Measurements from ENCODE around the gene SLC1A1. TPM values are rescaled to one million over a fixed set of nuclear protein-coding genes. Genes with fewer than 3 reads are reported as not detected.
A peak's percentile ranks its signal among the peaks of the same experiment; 100 is the strongest.

The SLC1A1 gene
- polyA plus RNA-seq, 6 donors from 2014 or later, result not detected

DNA sequence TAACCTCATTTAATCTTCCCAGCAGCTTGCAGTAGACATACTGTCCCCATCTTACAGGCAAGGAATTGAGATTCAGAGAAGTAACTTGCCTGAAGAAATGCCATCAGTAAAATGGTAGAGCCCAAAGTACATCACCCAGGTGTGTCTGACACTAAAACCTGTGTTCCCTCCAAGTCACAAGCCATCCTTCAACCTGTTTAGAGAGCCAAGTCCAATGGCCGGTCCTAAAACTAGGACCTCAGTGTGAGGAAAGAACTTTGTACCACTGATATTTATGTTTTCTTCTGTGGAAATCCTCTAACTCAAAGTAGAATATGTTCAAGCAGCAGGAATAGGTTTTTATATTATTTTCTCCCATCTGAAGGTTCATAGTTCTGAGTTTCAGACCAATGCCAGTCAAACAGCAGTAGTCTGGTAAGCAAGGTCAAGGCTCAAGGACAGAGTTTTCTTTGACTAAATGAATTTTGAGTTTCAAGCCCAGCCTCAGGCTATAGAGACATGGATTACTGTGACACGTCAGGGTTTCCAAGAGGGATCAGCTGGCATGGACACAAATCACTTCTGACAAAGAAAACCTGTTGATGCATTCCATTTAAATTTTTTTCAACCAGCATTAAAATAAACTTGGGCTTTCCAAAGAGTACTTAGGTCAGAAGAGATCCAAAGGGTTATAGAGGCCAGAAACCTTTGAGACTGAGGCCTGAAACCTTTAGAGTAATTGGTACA, 90.9 kb downstream of the SLC1A1 start:
- ATAC-seq (ENCODE audit: low read depth in 2 of 2), result no peak
- H3K36me3 Mint-ChIP-seq, result no peaks in the 10 kb centered on the region
- no peak overlapping the region for H3K27ac Mint-ChIP-seq

DNA sequence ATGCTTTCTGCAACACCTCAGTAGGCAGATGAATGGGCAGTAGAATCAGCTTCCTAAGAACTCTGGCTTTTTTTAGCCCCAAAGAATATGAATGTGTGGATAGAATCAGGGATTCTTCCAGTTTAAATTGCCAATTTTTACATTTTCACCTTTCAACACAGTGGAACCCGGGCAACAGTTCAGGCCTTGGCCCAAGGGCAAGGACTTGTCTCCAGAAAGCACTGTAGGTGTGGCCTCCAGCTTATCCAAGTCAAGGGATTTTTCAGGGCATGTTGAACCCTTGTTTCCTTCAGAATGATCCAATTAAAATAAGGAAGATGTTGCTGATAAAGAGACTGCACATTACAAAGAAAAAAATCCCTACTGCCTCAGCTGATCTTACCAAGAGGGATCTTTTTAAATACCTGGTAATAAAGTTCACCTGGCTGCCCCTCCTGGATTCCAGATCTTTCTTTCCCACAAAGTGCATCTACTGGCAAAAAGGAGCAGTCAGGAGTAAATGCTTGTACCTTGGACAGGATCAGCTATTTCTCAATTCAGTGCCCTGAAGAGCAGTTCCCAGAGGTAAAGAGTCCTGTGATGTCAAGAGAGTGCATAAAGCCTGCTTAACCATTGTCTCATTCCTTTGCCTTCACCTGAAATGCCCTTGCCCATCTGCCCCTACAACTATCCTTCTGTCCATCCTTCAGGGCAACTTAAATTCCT, 91.7 kb downstream of the SLC1A1 start:
- DNase-seq (no peak), ATAC-seq (ENCODE audit: low read depth in 2 of 2) (no peak)
- no peak overlapping the region for H3K27ac Mint-ChIP-seq
- H3K4me3 Mint-ChIP-seq, result no peak overlapping the region
- H3K4me1 Mint-ChIP-seq, result no peaks in the 10 kb centered on the region
- H3K36me3 Mint-ChIP-seq, result no peaks in the 10 kb centered on the region
- peaks cover 8 to 13% (median 12%) of the 10 kb centered on the region in 3 donors for H3K27me3 Mint-ChIP-seq
- H3K9me3 Mint-ChIP-seq, result no peaks in the 10 kb centered on the region

More for the DNA sequence above, 90.9 kb downstream of the SLC1A1 start:
- H3K4me1 Mint-ChIP-seq, result no peaks in the 10 kb centered on the region
- DNase-seq, result no peak
- H3K27me3 Mint-ChIP-seq, result peaks cover 11 to 17% (median 16%) of the 10 kb centered on the region in 3 donors
- no peaks in the 10 kb centered on the region for H3K9me3 Mint-ChIP-seq
- H3K4me3 Mint-ChIP-seq, result no peak overlapping the region

DNA sequence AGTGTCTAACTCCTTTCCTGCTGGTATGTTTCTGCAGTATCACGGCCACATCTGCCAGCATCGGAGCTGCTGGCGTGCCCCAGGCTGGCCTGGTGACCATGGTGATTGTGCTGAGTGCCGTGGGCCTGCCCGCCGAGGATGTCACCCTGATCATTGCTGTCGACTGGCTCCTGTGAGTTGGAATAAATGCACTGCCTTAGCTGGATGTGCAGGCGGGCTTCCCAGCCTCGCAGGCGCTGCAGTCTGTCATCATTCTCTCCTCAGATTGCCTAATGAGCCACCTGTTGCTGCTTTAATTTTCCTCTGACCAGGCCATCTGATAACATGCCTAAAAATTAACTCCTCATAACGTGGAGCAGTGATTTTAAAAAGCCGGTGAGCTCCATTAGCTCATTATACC, 92.7 kb downstream of the SLC1A1 start:
- Mint-ChIP-seq H3K9me3 (no peaks in the 10 kb centered on the region), H3K4me3 (no peak overlapping the region), H3K4me1 (no peaks in the 10 kb centered on the region), H3K27ac (no peak overlapping the region), H3K36me3 (no peaks in the 10 kb centered on the region), H3K27me3 (peaks cover 6 to 10% (median 8%) of the 10 kb centered on the region in 3 donors)
- no peak for ATAC-seq (ENCODE audit: low read depth in 2 of 2)
- no peak for DNase-seq

- ATAC-seq (ENCODE audit: low read depth in 2 of 2) (no peak), DNase-seq (no peak)
- Mint-ChIP-seq H3K36me3 (no peaks in the 10 kb centered on the region), H3K27me3 (peaks cover 6 to 10% (median 8%) of the 10 kb centered on the region in 3 donors), H3K9me3 (no peaks in the 10 kb centered on the region), H3K27ac (no peak overlapping the region), H3K4me1 (no peaks in the 10 kb centered on the region), H3K4me3 (no peak overlapping the region)
These were observed 94.4 kb downstream of the SLC1A1 start for GRCh38 chr9:4584636-4585035.

GRCh38 chr9:4585135-4585534, 94.9 kb downstream of the SLC1A1 start:
- H3K27ac Mint-ChIP-seq, result no peak overlapping the region
- DNase-seq, result no peak
- H3K27me3 Mint-ChIP-seq, result peaks cover 8 to 14% (median 8%) of the 10 kb centered on the region in 3 donors
- no peak overlapping the region for H3K4me3 Mint-ChIP-seq
- H3K36me3 Mint-ChIP-seq, result no peaks in the 10 kb centered on the region
- no peaks in the 10 kb centered on the region for H3K4me1 Mint-ChIP-seq
- ATAC-seq (ENCODE audit: low read depth in 2 of 2), result no peak
- H3K9me3 Mint-ChIP-seq, result no peaks in the 10 kb centered on the region

DNA sequence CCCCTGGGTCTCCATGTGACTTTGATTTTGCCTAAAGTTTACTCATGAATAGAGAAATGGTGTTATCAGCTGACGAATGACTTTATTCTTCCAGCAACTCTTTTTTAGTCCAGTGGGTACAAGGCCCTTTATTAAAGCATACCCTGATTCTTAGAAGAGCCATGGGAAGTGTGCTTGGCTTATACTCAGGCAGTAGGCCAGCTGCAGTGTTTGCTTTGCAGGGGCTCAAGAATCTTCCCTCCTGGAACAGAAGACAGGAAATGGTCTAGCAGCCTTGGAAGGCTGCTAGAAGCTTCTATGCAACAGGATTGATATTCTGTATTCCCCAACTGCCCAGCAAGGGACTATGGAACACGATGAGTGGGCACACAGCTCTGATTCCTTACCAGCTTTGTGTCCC, 98.5 kb downstream of the SLC1A1 start:
- DNase-seq (no peak), ATAC-seq (ENCODE audit: low read depth in 2 of 2) (no peak)
- no peaks in the 10 kb centered on the region for H3K9me3 Mint-ChIP-seq
- no peaks in the 10 kb centered on the region for H3K4me1 Mint-ChIP-seq
- H3K36me3 Mint-ChIP-seq, result no peaks in the 10 kb centered on the region
- H3K27me3 Mint-ChIP-seq, result peaks cover 7 to 21% (median 15%) of the 10 kb centered on the region in 3 donors
- H3K4me3 Mint-ChIP-seq, result no peak overlapping the region
- H3K27ac Mint-ChIP-seq, result no peak overlapping the region

GRCh38 chr9:4590430-4591122, 100.3 kb downstream of the SLC1A1 start:
- Mint-ChIP-seq H3K4me1 (no peaks in the 10 kb centered on the region), H3K9me3 (no peaks in the 10 kb centered on the region), H3K4me3 (no peak overlapping the region), H3K36me3 (no peaks in the 10 kb centered on the region), H3K27ac (no peak overlapping the region), H3K27me3 (peaks cover 16 to 30% (median 18%) of the 10 kb centered on the region in 3 donors)
- DNase-seq (no peak), ATAC-seq (ENCODE audit: low read depth in 2 of 2) (no peak)

DNA sequence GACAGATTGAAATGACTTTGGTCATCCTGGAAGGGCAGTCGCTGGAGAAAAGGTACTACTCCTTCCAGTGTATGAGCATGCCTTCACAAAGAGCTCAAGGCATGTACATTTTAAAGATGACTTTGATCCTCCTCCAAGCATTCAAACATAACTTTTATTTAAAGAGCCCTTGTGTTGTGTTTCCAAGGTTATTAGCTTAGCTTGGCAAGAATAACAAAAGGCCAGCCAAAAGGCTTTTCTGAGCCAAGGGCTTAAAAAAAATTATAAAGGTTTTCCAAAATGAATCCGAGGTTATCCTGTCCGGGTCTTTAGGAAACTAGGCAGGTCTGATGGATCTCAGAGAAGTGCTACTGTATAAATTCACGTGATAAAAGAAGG, 100.8 kb downstream of the SLC1A1 start:
- H3K27me3 Mint-ChIP-seq, result peaks cover 16 to 30% (median 18%) of the 10 kb centered on the region in 3 donors
- H3K4me1 Mint-ChIP-seq, result no peaks in the 10 kb centered on the region
- no peak overlapping the region for H3K27ac Mint-ChIP-seq
- no peak overlapping the region for H3K4me3 Mint-ChIP-seq
- H3K36me3 Mint-ChIP-seq, result no peaks in the 10 kb centered on the region
- H3K9me3 Mint-ChIP-seq, result no peaks in the 10 kb centered on the region
- ATAC-seq (ENCODE audit: low read depth in 2 of 2) (no peak), DNase-seq (no peak)

DNA sequence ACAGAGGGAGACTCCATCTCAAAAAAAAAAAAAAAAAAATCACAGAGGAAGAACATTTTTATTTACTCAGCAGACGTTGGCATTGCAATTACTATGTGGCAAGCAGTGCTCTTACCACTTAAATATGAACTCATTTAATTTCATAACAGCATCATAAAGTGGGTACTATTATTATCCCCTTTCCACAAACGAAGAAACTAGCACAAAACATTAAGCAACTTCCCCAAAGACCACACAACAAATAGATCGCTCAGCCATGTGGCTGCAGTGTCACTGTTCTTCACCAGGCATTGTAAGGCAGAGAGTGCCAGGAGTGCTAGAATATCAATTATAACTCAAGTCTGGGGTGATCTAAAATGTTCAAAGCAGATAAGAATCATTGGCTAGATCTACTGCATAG, 102.0 kb downstream of the SLC1A1 start:
- peaks cover 0 to 6% (median 0%) of the 10 kb centered on the region in 3 donors for H3K4me1 Mint-ChIP-seq
- DNase-seq (no peak), ATAC-seq (ENCODE audit: low read depth in 2 of 2) (no peak)
- no peaks in the 10 kb centered on the region for H3K36me3 Mint-ChIP-seq
- H3K4me3 Mint-ChIP-seq, result no peak overlapping the region
- H3K27ac Mint-ChIP-seq, result no peak overlapping the region
- no peaks in the 10 kb centered on the region for H3K9me3 Mint-ChIP-seq
- peaks cover 16 to 30% (median 18%) of the 10 kb centered on the region in 3 donors for H3K27me3 Mint-ChIP-seq

GRCh38 chr9:4592886-4593285, 102.6 kb downstream of the SLC1A1 start:
- peaks cover 16 to 29% (median 18%) of the 10 kb centered on the region in 3 donors for H3K27me3 Mint-ChIP-seq
- no peaks in the 10 kb centered on the region for H3K36me3 Mint-ChIP-seq
- ATAC-seq (ENCODE audit: low read depth in 2 of 2) (no peak), DNase-seq (no peak)
- no peaks in the 10 kb centered on the region for H3K9me3 Mint-ChIP-seq
- peaks cover 0 to 6% (median 0%) of the 10 kb centered on the region in 3 donors for H3K4me1 Mint-ChIP-seq
- H3K27ac Mint-ChIP-seq, result no peak overlapping the region
- no peak overlapping the region for H3K4me3 Mint-ChIP-seq

DNA sequence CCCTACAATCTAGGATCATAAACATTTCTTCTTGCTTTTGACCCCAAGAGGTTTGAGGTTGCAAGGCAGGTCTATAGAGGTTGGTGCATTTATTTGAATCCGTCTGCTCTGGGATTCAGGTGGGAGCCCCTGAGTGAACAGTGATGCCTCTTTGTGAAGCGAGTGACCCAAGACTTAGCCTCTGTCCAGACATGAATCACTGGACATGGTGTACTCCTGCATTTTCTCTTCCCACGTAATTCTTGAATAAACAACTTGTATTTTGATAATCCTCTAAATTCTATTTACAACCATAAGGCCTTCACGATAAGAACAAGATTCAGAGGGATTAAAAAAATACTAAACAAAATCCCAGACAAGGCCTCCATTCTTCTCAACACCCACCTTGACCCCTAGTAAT, 104.3 kb downstream of the SLC1A1 start:
- ATAC-seq (ENCODE audit: low read depth in 2 of 2), result no peak
- H3K9me3 Mint-ChIP-seq, result peaks cover 0 to 4% (median 0%) of the 10 kb centered on the region in 7 donors
- DNase-seq, result no peak
- H3K27ac Mint-ChIP-seq, result no peak overlapping the region
- no peak overlapping the region for H3K4me3 Mint-ChIP-seq
- H3K4me1 Mint-ChIP-seq, result peaks cover 0 to 6% (median 0%) of the 10 kb centered on the region in 3 donors
- H3K27me3 Mint-ChIP-seq, result peaks cover 13 to 22% (median 16%) of the 10 kb centered on the region in 3 donors
- H3K36me3 Mint-ChIP-seq, result no peaks in the 10 kb centered on the region

GRCh38 chr9:4594994-4595393, 104.7 kb downstream of the SLC1A1 start:
- H3K4me3 Mint-ChIP-seq, result no peak overlapping the region
- H3K27me3 Mint-ChIP-seq, result peaks cover 15 to 22% (median 16%) of the 10 kb centered on the region in 3 donors
- H3K4me1 Mint-ChIP-seq, result peaks cover 0 to 6% (median 0%) of the 10 kb centered on the region in 3 donors
- H3K36me3 Mint-ChIP-seq, result no peaks in the 10 kb centered on the region
- no peak overlapping the region for H3K27ac Mint-ChIP-seq
- H3K9me3 Mint-ChIP-seq, result peaks cover 0 to 9% (median 0%) of the 10 kb centered on the region in 7 donors
- ATAC-seq (ENCODE audit: low read depth in 2 of 2), result no peak
- DNase-seq, result no peak

GRCh38 chr9:4596165-4596922, 106.1 kb downstream of the SLC1A1 start:
- ATAC-seq (ENCODE audit: low read depth in 2 of 2), result peak in 1 of 2 donors; percentile 37

More at GRCh38 chr9:4596165-4596922, 106.1 kb downstream of the SLC1A1 start:
- H3K4me3 Mint-ChIP-seq, result no peak overlapping the region
- DNase-seq, result no peak
- peak overlapping the region in 1 of 6 donors; percentile 32 for H3K27ac Mint-ChIP-seq
- H3K4me1 Mint-ChIP-seq, result peaks cover 0 to 6% (median 0%) of the 10 kb centered on the region in 3 donors
- H3K36me3 Mint-ChIP-seq, result no peaks in the 10 kb centered on the region
- peaks cover 0 to 10% (median 1%) of the 10 kb centered on the region in 7 donors for H3K9me3 Mint-ChIP-seq
- peaks cover 20 to 29% (median 27%) of the 10 kb centered on the region in 3 donors for H3K27me3 Mint-ChIP-seq

Data from naive B cell (primary cell).